ENCODE measurements around the gene FARS2.

- TF ChIP-seq CTCF (IDR thresholded peaks at IDR 0.05), result no peak
- TF ChIP-seq POLR2A (IDR thresholded peaks at IDR 0.05), result no peak
These were observed 474.9 kb downstream of the FARS2 start for GRCh38 chr6:5736016-5736738.
